ENCODE results near the gene STYX.
A peak's percentile ranks its signal among the peaks of the same experiment; 100 is the strongest.

STYX gene

GRCh38 chr14:52790756-52791222, 60.8 kb downstream of the STYX start:
- no peak for DNase-seq

DNA sequence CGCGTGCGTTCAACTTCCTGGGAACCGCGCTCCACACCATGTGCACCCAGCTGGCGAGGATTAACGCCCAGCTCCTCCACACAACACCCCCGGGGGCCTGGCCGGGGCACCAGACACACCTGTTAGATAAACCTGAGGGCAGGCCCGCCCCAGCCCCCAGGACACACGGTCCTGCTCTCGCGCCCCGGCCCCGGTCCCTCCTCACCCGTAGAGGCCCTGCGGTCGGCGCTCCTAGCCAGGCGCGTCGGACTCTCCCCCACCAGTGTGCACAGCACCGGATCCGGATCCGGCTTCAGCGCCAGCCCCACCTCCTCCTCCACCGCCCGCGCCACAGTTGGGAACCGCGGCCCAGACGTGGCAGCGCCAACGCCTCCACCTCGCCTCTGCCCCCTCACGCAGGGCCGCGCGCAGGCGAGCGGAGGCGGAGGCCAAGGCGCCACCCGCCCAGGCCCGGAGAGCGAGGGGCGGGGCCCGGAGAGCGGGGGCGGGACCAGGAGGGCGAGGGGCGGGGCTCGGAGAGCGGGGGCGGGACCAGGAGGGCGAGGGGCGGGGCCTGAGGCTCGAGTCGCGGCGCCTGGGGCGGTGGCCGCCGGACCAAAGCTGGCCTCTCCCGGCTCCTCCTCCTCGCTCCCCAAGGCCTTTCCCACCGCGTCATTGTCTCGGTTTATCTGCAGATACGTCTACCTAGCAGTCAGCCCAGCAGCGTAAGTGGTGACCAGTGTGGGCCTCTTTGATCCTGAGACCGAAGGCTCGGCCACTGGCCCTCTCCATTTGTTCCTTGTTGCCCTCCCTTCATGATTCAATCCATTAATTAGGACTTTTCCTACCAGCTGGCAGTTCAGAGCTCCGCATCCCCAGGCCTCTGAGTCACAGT, 61.5 kb downstream of the STYX start, which contains the start of gene GNPNAT1:
Gene GNPNAT1, minus strand, starts transcription at position 385 of the 874 bp plus-strand sequence. CDS start 6,957 bp downstream, outside the sequence.
- DNase-seq, result peak; percentile 67 to 84 (median 80)

- DNase-seq, result no peak
Measured at GRCh38 chr14:52792097-52792415, 62.1 kb downstream of the STYX start.

DNA sequence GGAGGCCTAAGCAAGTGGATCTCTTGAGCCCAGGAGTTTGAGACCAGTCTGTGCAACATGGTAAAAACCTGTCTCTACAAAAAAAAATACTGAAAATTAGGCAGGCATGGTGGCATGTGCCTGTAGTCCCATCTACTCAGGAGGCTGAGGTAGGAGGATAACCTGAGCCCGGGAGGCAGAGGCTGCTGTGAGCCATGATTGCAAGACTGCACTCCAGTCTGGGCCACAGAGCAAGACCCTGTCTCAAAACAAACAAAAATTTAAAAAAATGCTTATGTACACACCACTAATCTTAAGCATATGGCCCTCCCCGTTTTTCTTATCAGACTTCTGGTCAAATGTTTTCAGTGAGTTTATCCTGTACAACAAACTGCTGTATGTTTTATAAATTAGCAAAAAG, 63.1 kb downstream of the STYX start:
- no peak for DNase-seq

DNA sequence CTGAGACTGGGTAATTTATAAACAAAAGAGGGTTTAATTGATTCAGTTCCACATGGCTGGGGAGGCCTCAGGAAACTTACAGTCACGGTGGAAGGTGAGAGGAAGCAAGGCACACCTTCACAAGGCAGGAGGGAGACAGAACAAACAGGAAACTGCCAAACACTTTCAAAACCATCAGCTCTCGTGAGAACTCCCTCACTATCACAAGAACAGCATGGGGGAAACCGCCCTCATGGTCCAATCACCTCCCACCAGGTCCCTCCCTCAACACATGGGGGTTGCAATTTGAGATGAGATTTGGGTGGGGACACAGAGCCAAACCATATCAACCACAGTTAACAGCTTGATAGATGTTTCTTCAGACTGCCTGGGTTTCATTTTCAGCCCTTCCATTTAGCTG, 67.7 kb downstream of the STYX start:
- DNase-seq, result no peak

DNA sequence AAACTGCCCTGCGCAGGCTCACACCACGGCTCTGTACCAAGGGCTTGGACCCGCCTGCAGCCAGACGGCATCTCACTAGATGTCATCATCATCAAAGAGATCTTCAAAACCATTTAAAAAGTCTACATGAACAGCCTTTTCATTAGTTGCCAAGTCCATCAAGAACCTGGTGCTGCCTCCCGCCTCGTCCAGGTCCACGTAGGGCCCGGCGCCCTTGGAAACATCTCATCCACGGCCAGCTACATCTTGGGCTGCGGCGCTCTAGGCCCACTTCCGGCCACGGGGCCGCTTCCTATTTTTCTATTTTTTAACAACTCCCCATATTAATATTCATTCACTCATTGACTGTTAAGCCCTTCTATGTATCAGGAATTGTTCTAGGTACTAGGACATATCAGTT, 68.9 kb downstream of the STYX start:
- no peak for DNase-seq

DNA sequence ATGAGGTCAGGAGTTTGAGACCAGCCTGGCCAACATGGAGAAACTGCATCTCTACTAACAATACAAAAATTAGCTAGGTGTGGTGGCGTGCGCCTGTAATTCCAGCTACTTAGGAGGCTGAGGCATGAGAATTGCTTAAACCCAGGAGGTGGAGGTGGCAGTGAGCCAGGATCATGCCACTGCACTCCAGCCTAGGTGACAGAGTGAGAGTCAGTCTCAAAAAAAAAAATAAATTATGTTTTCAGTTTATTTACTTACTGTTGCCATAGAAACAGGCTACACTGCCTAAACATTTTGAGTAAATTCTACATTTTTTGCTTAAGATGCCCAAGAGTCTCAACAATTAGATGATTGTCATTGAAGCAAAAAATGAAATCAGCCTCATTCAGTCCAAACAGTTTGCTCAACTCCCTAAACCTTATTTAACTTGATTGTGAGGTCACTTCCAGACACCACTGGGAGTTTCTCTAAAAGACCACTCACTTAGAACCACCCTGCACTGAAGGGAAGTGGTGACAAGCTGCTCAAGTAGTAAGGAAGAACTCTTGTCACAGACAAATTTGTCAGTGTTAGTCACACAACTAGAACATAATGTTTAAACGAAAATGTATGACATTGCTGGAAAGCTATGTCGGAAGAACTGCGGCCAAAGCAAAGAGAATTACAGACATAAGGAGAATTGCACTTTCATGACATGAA, 71.2 kb downstream of the STYX start:
- no peak for DNase-seq

DNA sequence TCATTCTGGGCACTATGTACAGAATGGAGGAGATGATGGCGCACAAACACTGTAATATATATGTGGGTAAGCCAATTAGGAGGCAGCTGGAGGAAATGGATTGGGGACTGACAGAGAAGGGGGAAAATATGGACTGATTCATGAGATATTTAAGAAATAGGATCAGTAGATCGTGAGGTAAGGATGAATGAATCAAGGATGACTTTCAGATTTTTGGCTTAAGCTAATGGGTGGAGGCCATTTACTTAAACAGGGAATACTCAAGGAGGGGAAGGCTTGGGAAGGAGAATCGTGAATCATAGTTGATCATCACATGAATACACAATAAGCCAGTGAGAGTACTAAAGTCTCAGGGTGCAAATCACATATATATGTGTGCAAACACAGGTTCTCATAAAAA, 72.6 kb downstream of the STYX start:
- DNase-seq, result no peak

- DNase-seq, result no peak
Measured at GRCh38 chr14:52806115-52806514, 76.1 kb downstream of the STYX start.

DNA sequence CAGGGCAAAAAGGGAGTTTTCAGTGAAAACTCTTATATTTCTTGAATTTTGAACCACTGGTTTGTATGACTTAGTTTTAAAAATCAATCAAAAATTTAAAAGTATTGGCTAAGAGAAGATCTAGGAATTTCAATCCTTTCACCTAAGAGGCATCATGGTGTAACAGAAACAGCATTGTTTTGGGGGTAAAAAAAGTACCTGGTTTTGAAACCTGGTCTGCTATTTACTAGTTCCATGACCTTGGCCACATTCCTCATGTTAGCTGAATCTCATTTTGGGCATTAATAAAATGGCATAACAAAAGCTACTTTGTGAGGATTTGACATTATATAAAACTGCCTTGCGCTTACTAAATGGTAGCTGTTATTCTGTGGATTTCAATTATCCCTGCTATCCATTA, 78.1 kb downstream of the STYX start:
- DNase-seq, result no peak

DNA sequence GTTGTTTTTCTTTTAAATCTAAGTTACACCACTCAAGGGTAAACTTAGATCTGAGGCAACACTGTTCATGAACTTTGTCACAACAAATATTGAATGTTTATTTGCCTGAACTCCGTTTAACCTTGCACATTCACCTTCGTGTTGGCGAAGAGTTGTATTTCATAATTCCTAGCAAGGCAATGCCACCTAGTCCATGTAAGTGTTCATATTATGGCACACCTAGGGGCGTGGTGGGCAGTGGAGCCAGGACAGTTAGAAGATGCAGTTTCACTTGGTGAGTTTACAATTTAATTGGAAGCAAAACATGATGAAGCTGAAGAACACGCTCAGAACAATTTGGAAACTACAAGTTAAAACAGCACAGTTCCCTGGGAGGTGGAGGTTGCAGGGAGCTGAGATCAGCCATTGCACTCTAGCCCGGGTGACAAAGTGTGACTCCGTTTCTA, 91.9 kb downstream of the STYX start:
- no peak for DNase-seq

DNA sequence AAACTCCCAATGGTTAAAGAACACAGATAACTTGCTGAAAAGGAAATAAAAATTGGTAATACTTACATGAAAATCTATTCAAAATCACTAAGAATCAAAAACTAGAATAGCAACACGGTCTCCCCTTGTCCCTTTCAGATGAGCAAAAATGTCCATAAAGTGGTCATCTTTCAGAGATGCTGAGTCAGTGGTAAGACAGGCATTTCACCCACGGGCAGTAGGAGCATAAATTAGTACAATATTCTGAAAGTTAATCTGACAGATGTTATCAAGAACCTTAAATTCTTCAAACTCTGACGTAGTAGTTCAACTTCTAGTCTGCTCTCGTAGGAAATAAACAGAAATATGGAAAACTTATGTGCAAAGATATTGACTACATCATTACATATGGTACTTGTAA, 94.5 kb downstream of the STYX start:
- DNase-seq, result no peak
